Measurements from ENCODE around the gene GNG2.

The GNG2 gene

DNA sequence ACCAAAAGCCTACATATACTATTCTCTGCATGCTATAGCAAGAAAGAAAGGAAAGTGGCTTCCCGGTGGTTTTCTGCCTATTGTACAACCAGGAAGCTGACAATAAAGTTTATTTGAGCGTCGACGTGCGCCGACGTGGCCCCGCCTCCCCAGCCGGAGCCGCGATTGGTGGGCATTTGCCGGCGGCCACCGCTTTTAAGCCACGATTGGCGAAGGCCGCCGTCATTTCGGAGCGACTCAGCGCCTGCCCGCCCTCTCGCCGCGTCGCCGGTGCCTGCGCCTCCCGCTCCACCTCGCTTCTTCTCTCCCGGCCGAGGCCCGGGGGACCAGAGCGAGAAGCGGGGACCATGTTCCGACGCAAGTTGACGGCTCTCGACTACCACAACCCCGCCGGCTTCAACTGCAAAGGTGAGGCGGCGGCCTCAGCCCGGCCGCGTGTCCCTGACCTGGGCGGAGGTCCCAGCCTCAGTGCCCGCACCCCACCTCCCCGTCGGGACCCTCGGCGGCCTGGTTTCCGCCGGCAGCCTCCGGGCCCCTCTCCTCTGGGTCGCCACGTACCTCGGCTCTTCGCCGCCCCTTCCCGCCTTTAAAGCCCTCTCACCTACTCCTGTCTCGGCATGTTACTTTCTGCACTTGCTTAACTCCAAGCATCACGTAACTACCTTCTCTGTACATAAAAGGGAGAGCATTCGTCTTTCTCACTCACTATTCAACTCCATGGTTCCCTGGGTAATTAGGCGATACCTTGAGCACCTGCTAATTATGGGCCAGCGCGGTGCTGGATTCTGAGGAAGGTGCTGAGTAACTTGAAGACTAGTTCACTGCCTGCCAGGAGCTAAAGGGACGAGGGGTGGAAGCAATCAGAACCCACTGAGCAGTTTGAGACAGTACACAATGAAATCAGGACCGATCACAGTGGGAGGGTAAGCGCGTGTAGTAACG, 129.2 kb downstream of the GNG2 start, which contains the start of gene RTRAF:
TSS of gene RTRAF (plus strand) at position 254 of the 942 bp plus-strand sequence. CDS start at position 348, 94 bp downstream.
- TF ChIP-seq, protein P1, sequence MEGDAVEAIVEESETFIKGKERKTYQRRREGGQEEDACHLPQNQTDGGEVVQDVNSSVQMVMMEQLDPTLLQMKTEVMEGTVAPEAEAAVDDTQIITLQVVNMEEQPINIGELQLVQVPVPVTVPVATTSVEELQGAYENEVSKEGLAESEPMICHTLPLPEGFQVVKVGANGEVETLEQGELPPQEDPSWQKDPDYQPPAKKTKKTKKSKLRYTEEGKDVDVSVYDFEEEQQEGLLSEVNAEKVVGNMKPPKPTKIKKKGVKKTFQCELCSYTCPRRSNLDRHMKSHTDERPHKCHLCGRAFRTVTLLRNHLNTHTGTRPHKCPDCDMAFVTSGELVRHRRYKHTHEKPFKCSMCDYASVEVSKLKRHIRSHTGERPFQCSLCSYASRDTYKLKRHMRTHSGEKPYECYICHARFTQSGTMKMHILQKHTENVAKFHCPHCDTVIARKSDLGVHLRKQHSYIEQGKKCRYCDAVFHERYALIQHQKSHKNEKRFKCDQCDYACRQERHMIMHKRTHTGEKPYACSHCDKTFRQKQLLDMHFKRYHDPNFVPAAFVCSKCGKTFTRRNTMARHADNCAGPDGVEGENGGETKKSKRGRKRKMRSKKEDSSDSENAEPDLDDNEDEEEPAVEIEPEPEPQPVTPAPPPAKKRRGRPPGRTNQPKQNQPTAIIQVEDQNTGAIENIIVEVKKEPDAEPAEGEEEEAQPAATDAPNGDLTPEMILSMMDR (IDR thresholded peaks at IDR 0.05; ENCODE audit: low read depth, low read length), result no peak
- DNase-seq (ENCODE audit: low read depth in 2 of 2), result peak; percentile 95 to 97
- peak within 1 kb of the TSS; percentile 84 to 90 for H3K4me3 ChIP-seq (replicated peaks in 1 of 2; ENCODE audit: low read depth in 2 of 2, low read length in 2 of 2)

DNA sequence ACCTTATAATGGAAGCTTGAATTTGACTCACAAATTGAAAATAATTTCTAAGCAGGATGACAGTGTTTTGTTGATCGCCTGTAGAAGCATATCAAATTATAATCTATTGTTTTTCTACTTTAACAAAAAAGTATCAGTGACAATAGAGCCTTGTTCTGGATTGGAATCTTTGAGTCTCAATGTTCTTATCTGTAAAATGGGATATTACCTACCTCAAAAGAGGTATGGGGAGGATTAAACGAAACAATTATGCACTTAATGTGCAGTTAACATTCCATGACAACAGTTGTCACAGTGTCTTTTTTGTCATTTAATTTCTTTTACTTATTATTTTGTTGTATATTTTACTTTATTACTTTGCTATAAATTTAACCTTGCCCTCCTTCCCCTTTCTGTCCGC, 130.1 kb downstream of the GNG2 start:
- H3K4me3 ChIP-seq (replicated peaks in 1 of 2; ENCODE audit: low read depth in 2 of 2, low read length in 2 of 2), result peak overlapping the region; percentile 84 to 90
- DNase-seq (ENCODE audit: low read depth in 2 of 2), result no peak
- TF ChIP-seq, protein P1 (IDR thresholded peaks at IDR 0.05; ENCODE audit: low read depth, low read length), result no peak

DNA sequence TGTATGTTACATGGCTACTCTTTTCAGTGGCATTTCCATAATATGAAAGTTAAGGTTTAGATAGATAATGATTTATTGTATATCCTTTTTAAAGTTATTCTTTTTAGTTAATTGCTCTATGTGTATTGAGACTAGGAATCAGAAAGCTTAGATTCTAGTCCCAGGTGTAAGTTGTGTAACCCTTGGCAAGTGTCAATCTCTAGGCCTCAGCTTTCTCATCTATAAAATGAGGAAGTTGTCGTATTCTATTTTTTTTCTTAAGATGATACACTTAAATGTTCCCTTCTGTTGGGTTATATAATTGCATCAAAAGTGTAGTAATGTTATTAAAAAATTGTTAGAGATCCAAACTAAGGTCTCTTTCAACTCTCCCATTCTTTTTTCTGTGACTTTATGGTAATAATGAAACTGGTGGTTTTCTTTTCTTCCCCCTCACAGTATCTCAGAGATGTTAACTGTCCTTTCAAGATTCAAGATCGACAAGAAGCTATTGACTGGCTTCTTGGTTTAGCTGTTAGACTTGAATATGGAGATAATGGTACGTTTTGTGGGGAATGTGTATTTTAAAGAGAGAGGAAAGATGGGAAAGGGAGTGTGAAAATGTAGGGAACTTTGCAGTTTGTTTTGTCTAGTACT, 133.0 kb downstream of the GNG2 start:
- no peak for DNase-seq (ENCODE audit: low read depth in 2 of 2)
- TF ChIP-seq, protein P1 (IDR thresholded peaks at IDR 0.05; ENCODE audit: low read depth, low read length), result no peak
- no peak overlapping the region for H3K4me3 ChIP-seq (replicated peaks in 1 of 2; ENCODE audit: low read depth in 2 of 2, low read length in 2 of 2)

DNA sequence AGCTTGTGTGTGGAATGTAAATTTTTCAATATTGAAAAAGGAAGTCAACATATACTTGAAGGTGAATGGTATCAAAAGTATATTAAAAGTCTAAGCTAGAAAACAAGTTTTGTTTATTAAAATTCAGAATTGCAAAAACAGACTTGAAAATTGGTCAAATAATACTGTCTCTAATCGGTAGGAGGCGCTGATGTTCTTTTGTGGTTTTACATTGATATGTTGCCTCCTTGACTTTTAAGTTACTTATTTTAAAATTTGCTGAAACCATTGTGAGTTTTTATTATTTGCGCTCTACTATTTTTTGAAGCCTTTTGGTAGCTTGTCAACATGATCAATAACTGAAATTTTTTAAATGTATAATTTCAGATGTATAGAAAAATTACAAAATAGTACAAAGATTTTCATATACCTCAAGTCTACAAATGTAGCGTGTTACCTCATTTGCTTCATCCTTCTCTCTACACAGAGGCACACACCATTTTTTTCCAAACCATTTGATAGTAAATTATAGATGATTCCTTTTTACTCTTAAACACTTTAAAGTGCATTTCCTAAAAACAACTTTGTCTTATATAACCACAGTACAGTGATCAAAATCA, 135.8 kb downstream of the GNG2 start:
- TF ChIP-seq, protein P1 (IDR thresholded peaks at IDR 0.05; ENCODE audit: low read depth, low read length), result peak; percentile 72
- DNase-seq (ENCODE audit: low read depth in 2 of 2), result peak; percentile 80 to 87

DNA sequence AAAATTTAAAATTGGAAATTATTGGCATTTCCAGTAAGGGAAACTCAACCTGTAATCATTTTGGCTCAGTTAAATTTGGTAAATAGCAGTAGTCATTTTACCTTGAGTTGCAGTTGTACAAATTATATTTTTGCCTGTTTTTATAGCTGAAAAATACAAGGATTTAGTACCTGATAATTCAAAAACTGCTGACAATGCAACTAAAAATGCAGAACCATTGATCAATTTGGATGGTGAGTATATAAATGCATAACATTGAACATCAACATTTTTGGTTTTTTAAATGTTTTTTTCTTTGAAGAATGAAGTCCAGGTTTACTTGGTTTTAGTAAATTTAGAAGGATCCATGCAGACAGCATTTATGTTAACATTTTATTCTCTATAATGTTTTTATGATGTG, 137.9 kb downstream of the GNG2 start:
- no peak overlapping the region for H3K4me3 ChIP-seq (replicated peaks in 1 of 2; ENCODE audit: low read depth in 2 of 2, low read length in 2 of 2)
- no peak for DNase-seq (ENCODE audit: low read depth in 2 of 2)
- TF ChIP-seq, protein P1 (IDR thresholded peaks at IDR 0.05; ENCODE audit: low read depth, low read length), result no peak

More for the DNA sequence above, 135.8 kb downstream of the GNG2 start:
- H3K4me3 ChIP-seq (replicated peaks in 1 of 2; ENCODE audit: low read depth in 2 of 2, low read length in 2 of 2), result no peak overlapping the region

DNA sequence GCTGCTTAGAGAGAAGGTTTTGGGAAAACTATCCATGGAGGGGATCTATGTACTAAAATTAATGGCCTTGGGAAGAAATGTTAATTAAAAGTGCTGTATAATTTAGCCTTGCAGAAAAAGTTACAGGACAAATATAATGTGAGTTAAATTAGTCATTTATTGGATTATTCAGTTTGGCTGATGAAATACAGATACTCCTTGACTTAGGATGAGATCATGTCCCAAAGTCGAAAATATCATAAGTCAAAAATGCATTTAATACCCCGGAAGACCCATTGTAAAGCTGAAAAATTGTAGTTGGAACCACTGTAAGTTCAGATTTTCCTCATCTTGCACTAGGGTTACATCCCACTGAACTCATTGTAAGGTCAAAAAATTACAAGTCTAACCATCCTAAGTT, 138.7 kb downstream of the GNG2 start:
- TF ChIP-seq, protein P1 (IDR thresholded peaks at IDR 0.05; ENCODE audit: low read depth, low read length), result no peak
- peak in 1 of 2 donors; percentile 85 for DNase-seq (ENCODE audit: low read depth in 2 of 2)
- H3K4me3 ChIP-seq (replicated peaks in 1 of 2; ENCODE audit: low read depth in 2 of 2, low read length in 2 of 2), result no peak overlapping the region

All from cardiac fibroblast (primary cell).